GM15510 (cell line): ENCODE measurements around the gene CASP1.
"Not testable (repeated sequence)": the region's sequence is repeated elsewhere in the genome, so short reads cannot be mapped to it uniquely, and the experiment has no call there.

ENCODE experiments used
- POLR2A ChIP-seq: IDR thresholded peaks from 3 replicates; pipeline ENCODE4 v1.6.1; 2011; ENCODE audit warnings: borderline replicate concordance; ENCODE audit not compliant: insufficient read length; ENCODE audit errors: extremely low read depth

The CASP1 gene

DNA sequence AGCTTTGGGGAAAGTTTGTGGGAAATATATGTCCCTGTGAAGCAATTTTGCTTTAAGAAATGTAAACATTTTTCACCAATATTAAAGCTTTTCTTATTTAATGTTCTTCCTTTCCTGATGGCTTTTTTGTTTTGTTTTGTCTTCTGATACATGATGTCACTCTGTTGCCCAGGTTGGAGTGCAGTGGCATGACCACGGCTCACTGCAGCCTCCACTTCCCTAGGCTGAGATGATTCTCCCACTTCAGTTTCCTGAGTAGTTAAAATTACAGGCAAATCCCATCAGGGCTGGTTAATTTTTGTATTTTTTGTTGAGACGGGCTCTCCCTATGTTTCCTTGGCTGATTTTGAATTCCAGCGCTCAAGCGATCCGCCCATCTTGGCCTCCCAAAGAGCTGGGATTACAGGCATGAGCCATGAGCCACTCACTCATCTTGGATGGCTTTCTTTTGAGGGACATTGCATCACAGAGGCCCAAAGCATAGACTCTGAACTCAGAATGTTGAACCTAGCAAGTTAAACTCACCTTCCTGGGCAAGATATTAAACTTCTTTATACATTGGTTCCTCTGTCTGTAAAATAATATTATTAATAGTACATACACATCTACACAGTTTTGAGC lies 10.8 kb upstream of the CASP1 start:
- TF ChIP-seq POLR2A: no peak

GRCh38 chr11:105044557-105045524 lies 9.9 kb upstream of the CASP1 start, which contains the start of gene CARD16:
TSS of gene CARD16 (minus strand) at chr11:105045335. CDS start at chr11:105045297, 38 bp downstream.
- TF ChIP-seq POLR2A: not testable (repeated sequence)

DNA sequence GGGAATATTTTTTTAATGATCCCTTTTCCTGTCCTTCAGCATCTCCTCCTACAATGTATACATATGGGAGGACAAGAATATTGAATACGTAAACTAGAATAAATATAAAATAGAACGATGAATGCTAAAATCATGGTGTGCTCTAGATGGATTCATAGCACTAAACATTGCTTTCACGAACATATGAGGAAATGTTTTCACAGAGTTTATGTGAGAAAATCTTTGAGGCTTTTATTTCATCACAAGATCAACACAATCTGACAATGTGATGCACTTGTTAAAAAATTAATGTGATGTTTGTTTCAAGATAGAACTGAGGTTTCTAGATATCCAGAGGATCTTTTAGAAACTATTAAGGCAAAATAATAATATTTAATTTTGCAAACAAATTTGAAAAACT lies 7.2 kb upstream of the CASP1 start:
- TF ChIP-seq POLR2A: no peak

DNA sequence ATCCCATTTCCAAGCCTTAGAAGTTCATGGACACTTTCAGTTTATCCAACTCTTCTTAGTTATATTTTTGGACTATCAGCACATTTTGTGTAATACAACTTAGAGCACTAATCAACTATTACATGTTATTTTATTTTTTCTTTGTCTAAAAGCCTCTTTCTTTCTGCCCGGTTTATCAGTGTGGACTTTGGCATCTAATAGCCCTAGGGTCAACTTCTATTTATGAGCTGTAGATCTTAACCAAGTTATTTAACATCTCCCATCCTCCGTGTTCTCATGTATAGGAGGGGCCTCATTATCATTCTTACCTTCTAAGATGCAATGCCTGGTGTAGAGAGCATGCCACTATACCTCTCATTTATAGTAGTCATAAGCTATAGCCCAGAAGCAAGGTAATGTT lies 5.8 kb upstream of the CASP1 start:
- no peak for TF ChIP-seq POLR2A

GRCh38 chr11:105033781-105034180 lies 1.2 kb downstream of the CASP1 start:
- no peak for TF ChIP-seq POLR2A

GRCh38 chr11:105033343-105033742 lies 1.6 kb downstream of the CASP1 start:
- TF ChIP-seq POLR2A: no peak

DNA sequence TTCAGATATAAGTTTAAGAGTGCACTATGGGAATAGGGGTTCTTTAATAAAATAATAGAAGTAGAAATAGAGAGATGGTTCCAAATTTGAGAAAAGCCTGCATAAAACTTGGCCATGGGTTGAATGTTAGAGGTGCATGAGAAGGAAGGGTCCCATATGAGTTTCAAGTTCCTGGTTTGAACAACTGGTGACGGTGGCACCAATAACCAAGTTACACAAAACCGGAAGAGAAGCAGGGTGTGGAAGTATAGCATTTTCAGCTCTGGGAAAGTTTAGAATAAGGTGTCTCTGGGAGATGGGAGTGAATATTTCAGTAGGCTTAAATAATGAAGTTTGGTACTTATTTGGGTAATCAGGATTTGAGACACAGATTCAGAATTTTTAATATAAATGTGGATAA lies 2.4 kb downstream of the CASP1 start:
- TF ChIP-seq POLR2A: no peak

GRCh38 chr11:105027678-105028077 lies 7.3 kb downstream of the CASP1 start:
- TF ChIP-seq POLR2A: no peak

DNA sequence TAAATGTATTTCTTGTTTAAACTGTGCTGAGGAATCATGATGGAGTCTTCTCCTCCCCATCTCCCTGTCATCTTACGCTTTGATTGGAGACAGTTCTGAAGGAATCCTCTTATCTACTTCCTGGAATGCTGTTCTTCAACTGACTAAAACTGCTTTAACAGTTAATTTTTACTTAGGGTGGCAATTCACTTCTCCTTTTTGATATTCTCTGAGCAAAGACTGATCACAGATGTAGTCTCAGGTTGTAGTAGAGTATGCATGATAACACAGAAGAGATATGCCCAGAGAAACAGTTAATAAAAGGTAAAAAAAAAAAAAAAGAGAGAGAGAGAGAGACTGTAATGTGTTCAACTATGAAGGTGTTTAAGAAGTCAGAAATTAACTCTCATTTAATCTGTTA lies 10.6 kb downstream of the CASP1 start:
- no peak for TF ChIP-seq POLR2A

GRCh38 chr11:105023003-105023402 lies 11.9 kb downstream of the CASP1 start, which contains the start of gene CASP5:
TSS of gene CASP5 (minus strand) at chr11:105023168. CDS start at chr11:105023136, 32 bp downstream.
- TF ChIP-seq POLR2A: no peak

DNA sequence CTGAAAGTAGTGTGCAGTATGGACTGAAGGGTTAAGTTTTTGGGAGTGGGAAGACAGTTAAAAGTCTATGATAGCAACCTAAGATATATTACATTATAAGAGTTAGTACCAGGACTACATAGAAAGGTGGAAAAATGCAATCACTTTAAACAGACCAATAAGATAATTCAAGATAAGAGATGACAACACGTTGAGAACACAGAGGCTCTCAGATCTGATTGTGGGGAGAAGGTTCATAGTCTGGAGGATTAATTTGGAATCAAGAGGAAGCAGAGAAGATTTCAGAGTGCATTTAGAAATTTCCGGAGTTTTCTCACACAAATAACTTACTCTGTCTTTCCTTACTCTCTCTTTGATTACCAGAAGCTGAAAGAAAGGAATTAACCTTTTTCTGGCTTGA lies 12.4 kb downstream of the CASP1 start:
- no peak for TF ChIP-seq POLR2A

DNA sequence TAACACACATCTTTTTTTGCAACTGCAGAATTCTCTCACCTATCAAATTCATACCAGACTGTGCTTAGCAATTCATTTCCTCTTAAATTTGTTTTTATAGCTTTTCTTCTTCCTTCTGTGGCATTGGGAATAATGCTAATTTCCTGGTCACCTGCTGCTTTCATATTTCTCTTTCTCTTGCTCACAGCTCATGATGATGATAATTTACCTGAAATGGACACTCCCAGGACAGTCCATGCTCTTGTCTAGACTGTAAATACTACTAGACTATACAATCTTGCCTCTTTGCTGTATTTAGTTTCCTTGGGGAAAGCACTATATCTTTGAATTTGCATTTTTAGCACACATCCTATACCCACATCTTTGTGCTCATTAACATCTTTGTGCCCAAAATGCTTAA lies 27.5 kb downstream of the CASP1 start:
- TF ChIP-seq POLR2A: no peak

DNA sequence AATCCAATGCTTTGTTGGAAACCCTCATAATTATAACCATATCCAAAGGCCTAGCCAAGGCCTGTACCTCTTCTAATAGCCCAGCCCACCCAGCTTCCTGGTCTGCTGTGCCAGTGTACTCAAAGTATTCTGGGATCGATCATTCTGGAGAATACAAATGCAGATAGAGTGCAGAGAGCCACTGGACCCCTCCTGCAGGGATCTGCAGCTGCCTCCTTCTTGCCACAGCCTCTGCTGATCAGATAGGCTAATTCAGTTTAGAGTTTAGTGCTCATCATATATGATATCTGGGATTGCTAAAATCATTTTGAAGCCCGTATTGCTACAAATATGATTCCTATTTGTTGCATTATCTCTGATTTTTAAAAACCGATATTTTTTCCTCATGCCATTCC lies 29.5 kb downstream of the CASP1 start:
- TF ChIP-seq POLR2A: no peak

GRCh38 chr11:105004021-105004420 lies 30.9 kb downstream of the CASP1 start:
- no peak for TF ChIP-seq POLR2A

GRCh38 chr11:105003151-105003550 lies 31.8 kb downstream of the CASP1 start:
- TF ChIP-seq POLR2A: no peak

DNA sequence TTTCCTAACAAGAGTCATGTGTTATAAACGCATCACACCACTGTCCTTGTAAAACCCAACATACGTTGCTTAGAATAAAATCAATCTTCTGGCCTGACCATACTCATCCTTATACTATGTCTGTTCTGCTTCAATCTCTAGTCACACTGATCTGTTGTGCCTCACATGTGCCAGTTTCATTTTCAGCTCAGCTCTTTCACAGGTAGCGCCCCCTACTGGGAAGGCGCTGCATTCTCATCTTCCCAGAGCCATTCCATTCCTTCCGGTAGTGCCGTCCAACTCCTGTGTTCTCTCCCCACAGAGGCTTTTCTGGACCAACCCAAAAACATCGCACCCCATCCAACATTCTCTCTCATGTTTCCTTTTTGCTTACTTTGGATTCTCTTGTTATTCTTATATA lies 34.1 kb downstream of the CASP1 start:
- TF ChIP-seq POLR2A: no peak
